Measurements from ENCODE around the gene SHANK3.

SHANK3 gene

GRCh38 chr22:50678218-50678650, 5.6 kb downstream of the SHANK3 start:
- no peak for DNase-seq (ENCODE audit: low spot score)

GRCh38 chr22:50678651-50679521, 6.3 kb downstream of the SHANK3 start:
- no peak for DNase-seq (ENCODE audit: low spot score)

- DNase-seq (ENCODE audit: low spot score) = no peak
Measured at GRCh38 chr22:50683086-50683993, 10.7 kb downstream of the SHANK3 start.

- no peak for DNase-seq (ENCODE audit: low spot score)
Measured at GRCh38 chr22:50683994-50684371, 11.4 kb downstream of the SHANK3 start.

DNA sequence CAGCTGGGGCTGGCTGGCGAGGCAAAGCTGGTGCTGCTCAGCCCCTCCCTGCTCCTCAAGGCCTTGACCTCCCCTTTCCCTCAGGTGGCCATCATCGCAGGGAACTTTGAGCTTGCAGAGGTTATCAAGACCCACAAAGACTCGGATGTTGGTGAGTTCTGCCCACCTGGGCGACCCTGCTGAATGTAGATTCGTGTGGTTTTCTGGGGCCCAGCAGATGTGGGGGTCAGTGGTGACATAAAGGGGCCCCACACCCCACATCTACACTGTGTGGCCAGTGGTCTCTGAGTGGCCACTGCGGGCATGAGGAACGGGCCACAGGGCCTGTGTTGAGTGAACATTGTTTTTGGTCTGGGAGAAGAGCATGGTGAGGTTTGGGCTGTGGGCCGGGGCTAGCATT, 11.9 kb downstream of the SHANK3 start:
- DNase-seq (ENCODE audit: low spot score) = no peak

DNA sequence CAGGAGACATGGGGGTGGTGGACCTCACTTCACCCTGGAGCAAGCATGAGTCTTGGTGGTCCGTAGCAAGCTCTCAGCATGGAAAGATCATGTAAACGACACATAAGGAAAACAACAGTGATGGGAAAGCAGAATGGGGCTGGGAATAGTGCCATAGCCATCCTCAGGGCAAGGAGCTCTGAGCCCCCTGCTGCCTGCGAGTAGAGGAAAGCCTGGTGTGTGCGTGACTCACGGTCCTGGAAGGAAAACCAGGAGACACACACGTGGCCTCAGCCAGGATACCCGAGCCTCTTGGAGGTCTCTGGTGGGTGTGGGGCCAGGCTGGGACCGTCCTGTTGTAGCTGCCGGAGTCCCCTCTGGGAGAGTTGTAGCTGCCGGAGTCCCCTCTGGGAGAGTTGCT, 12.4 kb downstream of the SHANK3 start:
- no peak for DNase-seq (ENCODE audit: low spot score)

DNA sequence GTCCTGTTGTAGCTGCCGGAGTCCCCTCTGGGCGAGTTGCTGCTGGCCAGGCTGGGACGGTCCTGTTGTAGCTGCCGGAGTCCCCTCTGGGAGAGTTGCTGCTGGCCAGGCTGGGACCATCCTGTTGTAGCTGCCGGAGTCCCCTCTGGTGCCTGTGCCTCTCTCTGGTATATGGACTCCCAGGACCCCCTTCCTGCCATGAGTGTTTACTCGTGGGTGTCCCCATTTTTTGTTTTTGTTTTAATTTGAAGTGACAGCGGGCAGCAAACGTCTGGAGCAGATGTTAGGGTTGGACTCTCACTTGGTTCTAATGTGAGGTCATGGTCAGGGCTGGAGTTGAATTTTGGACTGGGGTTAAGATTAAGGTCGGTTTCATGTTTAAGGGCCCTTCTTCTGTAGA, 14.2 kb downstream of the SHANK3 start:
- no peak for DNase-seq (ENCODE audit: low spot score)

DNA sequence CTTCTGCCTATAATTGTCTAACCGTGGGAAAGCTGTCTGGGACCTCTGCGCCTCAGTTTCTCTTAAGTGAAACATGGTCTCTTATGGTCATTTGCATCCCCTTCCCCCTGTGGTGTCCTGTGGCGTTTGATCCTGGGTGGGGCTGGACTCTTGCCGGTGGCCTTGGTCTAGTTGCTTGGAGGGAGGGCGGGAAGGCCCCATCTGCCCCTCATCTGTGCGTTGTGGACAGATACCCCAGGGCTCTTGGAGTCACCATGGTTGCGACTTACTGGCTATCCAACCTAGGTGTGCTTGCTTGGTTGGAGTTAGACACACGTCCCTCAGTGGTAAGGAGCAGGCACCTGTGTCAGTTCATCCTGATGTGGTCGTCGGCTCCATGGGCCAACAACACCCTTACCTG, 15.2 kb downstream of the SHANK3 start:
- no peak for DNase-seq (ENCODE audit: low spot score)

DNA sequence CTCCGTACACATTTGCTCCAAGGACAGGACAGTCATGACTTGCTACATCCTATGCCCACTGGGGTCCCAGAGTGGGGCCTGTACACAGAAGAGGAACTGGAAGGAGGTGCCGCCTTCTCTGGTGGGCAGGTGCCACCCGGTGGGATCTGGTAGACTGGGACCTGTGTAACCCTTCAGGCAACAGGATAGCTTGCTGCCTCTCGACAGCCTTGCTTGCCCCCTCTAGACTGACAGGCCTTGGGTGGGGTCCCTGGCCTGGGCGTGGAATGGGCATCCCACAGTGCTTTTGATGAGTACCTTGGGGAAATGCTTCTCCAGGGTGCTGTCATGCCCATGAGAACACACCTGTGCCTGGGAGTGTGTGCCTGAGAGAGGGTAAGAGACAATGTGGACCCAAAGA, 15.8 kb downstream of the SHANK3 start:
- no peak for DNase-seq (ENCODE audit: low spot score)

- peak; percentile 5 for DNase-seq (ENCODE audit: low spot score)
Measured at GRCh38 chr22:50691521-50691920, 18.9 kb downstream of the SHANK3 start.

DNA sequence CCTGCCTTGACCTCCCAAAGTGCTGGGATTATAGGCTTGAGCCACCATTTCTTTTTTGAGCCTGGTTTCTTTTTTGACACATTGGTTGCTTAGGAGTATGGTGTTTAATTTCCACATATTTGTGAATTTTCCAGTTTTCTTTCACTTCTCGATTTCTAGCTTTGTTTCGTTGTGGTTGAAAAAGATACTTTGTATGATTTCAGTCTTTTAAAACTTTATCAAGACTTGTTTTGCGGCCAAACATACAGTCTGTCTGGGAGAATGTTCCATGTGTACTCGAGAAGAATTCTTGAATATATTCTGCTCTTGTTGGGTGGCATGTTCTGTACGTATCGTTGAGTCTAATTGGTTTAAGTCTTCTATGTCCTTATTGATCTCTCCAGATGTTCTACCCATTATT, 20.8 kb downstream of the SHANK3 start:
- DNase-seq (ENCODE audit: low spot score) = no peak

- no peak for DNase-seq (ENCODE audit: low spot score)
Measured at GRCh38 chr22:50694099-50694605, 21.5 kb downstream of the SHANK3 start.

DNA sequence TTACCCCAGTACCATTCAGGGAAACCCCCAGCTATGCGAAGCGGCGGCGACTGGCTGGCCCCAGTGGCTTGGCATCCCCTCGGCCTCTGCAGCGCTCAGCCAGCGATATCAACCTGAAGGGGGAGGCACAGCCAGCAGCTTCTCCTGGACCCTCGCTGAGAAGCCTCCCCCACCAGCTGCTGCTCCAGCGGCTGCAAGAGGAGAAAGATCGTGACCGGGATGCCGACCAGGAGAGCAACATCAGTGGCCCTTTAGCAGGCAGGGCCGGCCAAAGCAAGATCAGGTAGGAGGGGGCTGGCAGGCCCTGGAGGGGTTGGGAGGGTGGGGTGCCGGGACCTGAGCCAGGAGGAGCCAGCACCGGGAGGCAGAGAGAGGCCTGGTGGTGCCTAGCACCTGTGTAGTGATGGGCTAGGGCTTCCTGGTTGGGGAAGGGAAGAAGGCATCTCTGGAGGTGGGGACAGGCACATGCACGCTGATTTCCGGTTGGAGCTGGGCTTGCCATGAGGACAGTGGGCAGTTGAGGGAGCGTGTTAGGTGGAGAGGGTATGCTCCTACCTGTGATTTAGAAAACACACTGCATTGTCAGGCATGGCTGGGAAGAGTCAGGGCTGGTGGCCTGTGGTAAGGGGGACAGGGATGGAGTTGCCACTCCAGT, 22.3 kb downstream of the SHANK3 start:
- no peak for DNase-seq (ENCODE audit: low spot score)

GRCh38 chr22:50695421-50696250, 23.0 kb downstream of the SHANK3 start:
- no peak for DNase-seq (ENCODE audit: low spot score)

DNA sequence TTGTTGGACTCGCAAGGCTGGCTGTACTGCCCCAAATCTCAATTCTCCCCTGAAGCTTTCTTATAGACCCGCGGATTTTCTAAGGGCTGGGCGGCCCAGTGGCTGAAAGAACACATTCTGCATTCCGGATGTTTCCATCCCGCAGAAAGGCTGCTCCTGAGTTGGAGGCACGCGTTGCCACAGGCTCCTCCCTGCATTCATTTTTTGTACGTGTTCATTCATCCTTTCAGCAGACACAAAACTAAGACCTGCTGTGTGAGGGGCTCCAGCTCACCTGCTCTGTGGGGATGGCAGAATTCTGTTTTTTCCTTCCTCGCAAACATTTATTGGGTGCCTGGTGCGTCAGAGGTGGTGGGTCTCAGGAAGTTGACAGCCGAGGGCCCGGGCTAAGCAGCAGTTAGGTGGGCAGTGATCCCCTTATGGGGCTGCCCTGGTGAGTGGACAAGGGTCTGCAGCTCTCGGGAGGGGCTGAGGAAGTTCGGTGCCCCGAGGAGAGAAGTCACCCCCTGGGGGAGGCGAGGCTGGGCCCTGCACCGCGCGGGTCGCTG, 23.7 kb downstream of the SHANK3 start:
- DNase-seq (ENCODE audit: low spot score) = no peak

- no peak for DNase-seq (ENCODE audit: low spot score)
Measured at GRCh38 chr22:50696799-50697561, 24.4 kb downstream of the SHANK3 start.

DNA sequence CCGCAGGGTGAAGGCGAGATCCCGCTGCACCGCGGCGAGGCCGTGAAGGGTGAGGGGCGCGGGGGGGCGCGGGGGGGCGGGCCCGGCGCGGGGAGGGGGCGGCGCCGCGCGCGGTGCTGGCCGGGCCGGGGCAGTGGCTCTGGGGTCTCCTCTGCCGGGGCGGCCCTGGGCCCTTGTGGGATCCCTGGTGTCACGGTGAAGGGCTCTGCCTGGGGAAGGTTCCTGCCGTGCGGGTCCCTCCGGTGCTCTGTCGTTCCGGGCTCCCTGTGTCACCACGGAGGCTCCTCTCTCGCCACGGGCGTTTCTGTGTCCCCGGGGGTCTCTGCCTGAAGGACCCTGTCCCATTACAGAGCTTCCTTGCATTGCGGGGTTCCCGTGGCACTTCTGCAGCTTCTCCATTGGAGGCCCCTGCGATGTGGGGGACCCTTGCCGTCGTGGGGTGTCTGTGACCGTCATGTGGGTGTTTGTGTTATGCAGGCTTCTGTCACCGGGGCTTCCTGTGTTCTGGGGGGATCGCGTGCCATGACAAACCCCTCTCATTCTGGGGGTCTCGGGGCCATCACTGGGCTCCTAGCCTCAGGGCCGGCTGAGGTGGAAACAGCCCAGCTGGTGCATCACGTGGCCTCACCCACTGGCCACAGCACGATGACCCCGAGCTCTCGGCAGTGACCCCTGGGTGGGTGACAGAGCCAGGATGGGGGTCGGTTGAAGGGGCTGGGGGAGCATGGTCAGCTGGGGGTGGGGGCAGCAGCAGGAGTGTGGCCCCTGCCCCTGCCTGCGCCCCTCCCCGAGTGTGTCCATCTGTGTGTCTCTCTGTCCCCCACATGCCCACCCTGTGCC, 25.3 kb downstream of the SHANK3 start:
- DNase-seq (ENCODE audit: low spot score) = no peak

DNA sequence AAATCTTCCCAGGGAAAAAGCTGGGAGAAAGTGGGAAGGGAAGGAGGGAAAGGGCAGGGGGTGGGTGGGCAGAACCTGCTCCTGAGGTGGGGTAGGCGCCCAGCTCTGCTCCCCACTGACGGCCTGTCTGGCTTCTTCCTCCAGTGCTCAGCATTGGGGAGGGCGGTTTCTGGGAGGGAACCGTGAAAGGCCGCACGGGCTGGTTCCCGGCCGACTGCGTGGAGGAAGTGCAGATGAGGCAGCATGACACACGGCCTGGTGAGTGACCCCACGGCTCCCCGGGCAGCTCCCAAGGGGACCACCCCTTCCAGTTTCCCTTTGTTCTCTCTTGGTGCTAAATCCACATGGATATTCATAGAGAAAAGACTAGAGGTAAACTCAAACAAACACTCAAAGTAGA, 25.9 kb downstream of the SHANK3 start:
- DNase-seq (ENCODE audit: low spot score) = no peak

DNA sequence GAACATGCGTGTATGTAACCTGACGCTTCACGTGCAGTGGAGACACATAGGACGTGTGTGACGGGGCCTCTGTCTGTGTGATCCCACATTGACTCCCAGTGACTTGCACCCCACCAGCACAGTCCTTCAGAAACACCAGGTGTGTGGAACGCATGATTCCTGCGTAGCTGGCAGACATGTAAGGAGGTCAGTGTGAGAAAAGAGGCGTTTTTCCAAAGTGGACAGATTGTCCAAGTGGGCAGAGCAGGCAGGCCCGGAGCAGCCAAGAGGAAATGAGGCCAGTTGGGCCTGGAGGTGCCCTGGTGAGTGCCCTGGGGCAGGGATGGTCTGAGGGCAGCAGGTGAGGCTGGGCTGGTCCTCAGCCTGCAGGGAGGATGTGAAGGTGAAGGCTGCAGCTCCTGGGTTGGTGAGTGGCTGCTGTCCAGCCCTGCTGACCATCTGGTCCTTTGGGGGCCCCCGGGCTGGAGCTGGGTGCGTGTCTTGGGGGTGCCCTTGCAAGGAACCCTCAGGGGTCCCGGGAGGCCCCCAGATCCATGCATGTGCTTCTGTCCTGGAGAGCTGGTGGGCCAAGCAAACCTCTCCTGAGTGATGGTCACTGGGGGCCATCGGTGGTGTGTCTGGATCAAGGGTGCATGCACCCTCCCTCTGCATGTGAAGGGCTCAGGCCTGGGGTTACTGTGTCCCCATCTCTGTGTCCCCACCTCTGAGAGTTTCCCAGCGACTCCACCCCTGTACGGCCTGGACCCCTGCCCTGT, 26.6 kb downstream of the SHANK3 start:
- DNase-seq (ENCODE audit: low spot score) = no peak

Data from hematopoietic multipotent progenitor cell treated with erythropoietin and hydrocortisone succinate and interleukin-3 and kit ligand, for 15 days (in vitro differentiated cells).